HG03095 (cell line): ENCODE data around the gene PARN.

Experiments used
- ATAC-seq: cut with Tn5 transposase; IDR thresholded peaks from one replicate; pipeline ENCODE4 v1.9.1; 2021; ENCODE audit warnings: moderate library complexity; ENCODE audit not compliant: unreplicated experiment

The PARN gene

GRCh38 chr16:14476183-14476582, 153.9 kb downstream of the PARN start:
- no peak for ATAC-seq

- no peak for ATAC-seq
Observed at GRCh38 chr16:14475370-14476139, 154.5 kb downstream of the PARN start.

- no peak for ATAC-seq
Observed at GRCh38 chr16:14473488-14473887, 156.6 kb downstream of the PARN start.

- ATAC-seq: no peak
Observed at GRCh38 chr16:14472357-14472756, 157.7 kb downstream of the PARN start.

- ATAC-seq: no peak
Observed at GRCh38 chr16:14470788-14471187, 159.3 kb downstream of the PARN start.

GRCh38 chr16:14465799-14466198, 164.3 kb downstream of the PARN start:
- ATAC-seq: no peak

GRCh38 chr16:14464796-14465195, 165.3 kb downstream of the PARN start:
- no peak for ATAC-seq

GRCh38 chr16:14464192-14464591, 165.9 kb downstream of the PARN start:
- ATAC-seq: no peak

- ATAC-seq: no peak
Observed at GRCh38 chr16:14462811-14463210, 167.2 kb downstream of the PARN start.

GRCh38 chr16:14460726-14461125, 169.3 kb downstream of the PARN start:
- ATAC-seq: no peak

GRCh38 chr16:14458576-14458975, 171.5 kb downstream of the PARN start:
- no peak for ATAC-seq

- no peak for ATAC-seq
Observed at GRCh38 chr16:14456793-14457481, 173.1 kb downstream of the PARN start.

- no peak for ATAC-seq
Observed at GRCh38 chr16:14455573-14455972, 174.5 kb downstream of the PARN start.

GRCh38 chr16:14454391-14454790, 175.7 kb downstream of the PARN start:
- no peak for ATAC-seq

- ATAC-seq: no peak
Observed at GRCh38 chr16:14452066-14452465, 178.0 kb downstream of the PARN start.

GRCh38 chr16:14450846-14451245, 179.2 kb downstream of the PARN start:
- no peak for ATAC-seq

- no peak for ATAC-seq
Observed at GRCh38 chr16:14449790-14450480, 180.1 kb downstream of the PARN start.

- no peak for ATAC-seq
Observed at GRCh38 chr16:14449334-14449733, 180.7 kb downstream of the PARN start.

- no peak for ATAC-seq
Observed at GRCh38 chr16:14448879-14449278, 181.2 kb downstream of the PARN start.

GRCh38 chr16:14447783-14448182, 182.3 kb downstream of the PARN start:
- no peak for ATAC-seq

- ATAC-seq: no peak
Observed at GRCh38 chr16:14446796-14447195, 183.3 kb downstream of the PARN start.
